Body of pancreas (tissue), 4 donors: ENCODE results near the gene ATP13A2.

Experiments used
- CTCF ChIP-seq, 7 experiments: fragments of 450-650 bp in 4 of 7; fragments of 200-600 bp in 3 of 7; sonication (generic) in 3 of 7; IDR thresholded peaks; one replicate each; pipeline ENCODE4 v1.5.1; 2016 to 2019; ENCODE audit warnings: antibody characterized with exemption in 7 of 7
- POLR2A ChIP-seq, 3 donors: fragments of 450-650 bp; IDR thresholded peaks; one replicate each; pipeline ENCODE4 v1.6.1; 2016; ENCODE audit warnings: antibody characterized with exemption in 3 of 3, mild to moderate bottlenecking in 2 of 3

- TF ChIP-seq POLR2A (IDR thresholded peaks at IDR 0.05) = no peak
- TF ChIP-seq CTCF (IDR thresholded peaks at IDR 0.05) = no peak
These were observed 4.6 kb downstream of the ATP13A2 start for GRCh38 chr1:17007121-17007520.
